ENCODE results near the gene CDK5RAP2.
"Not testable (repeated sequence)": the region's sequence is repeated elsewhere in the genome, so short reads cannot be mapped to it uniquely, and the experiment has no call there.

Gene CDK5RAP2

GRCh38 chr9:120521101-120521500, 58.9 kb downstream of the CDK5RAP2 start:
- in situ Hi-C loops (cut with MboI; ENCODE audit: low sequenced_read_pairs) = no loop called here

GRCh38 chr9:120515996-120516395, 64.0 kb downstream of the CDK5RAP2 start:
- in situ Hi-C loops (cut with MboI; ENCODE audit: low sequenced_read_pairs) = not testable (repeated sequence)

- in situ Hi-C loops (cut with MboI; ENCODE audit: low sequenced_read_pairs) = not testable (repeated sequence)
These were observed 64.5 kb downstream of the CDK5RAP2 start for GRCh38 chr9:120515481-120515880.

DNA sequence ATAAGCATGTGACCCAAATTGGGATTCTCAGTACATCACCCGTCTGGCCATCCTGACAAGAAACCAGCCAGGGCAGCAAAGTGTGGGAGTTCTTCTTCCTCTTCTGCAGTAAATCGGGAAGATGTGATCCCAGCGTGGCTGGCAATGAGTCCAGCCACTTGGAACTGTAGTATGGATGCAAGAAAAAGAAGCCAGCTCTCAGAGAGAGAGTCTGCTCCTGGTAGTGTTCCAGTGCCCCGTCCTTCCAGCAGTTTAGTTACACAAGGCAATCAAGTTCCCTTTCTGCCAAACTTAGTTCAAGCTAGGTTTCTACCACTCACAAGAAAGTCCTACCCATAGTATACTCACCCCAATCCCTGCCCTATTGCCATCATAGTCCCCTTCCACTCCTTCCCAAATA, 65.6 kb downstream of the CDK5RAP2 start:
- in situ Hi-C loops (cut with MboI; ENCODE audit: low sequenced_read_pairs) = no loop called here

DNA sequence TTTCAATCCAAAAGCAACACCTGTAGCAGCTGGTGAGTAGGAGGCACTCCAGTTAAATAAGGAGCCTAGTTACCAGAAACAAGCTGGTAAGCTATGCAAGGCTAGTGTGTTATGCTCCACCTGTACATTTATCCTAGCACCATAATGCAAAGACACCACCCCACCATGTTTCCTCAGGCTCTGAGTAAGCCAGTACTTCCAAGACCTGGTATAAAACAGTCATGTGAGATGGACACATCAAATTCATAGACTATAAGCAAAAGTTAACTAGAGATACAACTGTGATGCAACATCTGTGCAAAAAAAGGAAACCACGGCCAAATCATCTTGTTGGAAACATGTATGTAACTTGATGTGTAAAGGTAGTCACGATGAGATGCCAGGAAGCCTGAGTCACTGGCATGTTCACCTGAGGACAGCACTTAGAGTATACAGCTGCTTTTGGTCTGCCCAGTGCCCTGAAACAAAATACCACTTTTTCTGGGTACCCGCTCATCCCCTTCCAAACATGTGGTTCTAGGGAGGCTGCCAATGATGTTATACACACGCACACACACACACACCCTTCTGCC, 66.1 kb downstream of the CDK5RAP2 start:
- in situ Hi-C loops (cut with MboI; ENCODE audit: low sequenced_read_pairs) = no loop called here

- in situ Hi-C loops (cut with MboI; ENCODE audit: low sequenced_read_pairs) = no loop called here
These were observed 69.2 kb downstream of the CDK5RAP2 start for GRCh38 chr9:120510816-120511215.

GRCh38 chr9:120507936-120508510, 71.9 kb downstream of the CDK5RAP2 start:
- in situ Hi-C loops (cut with MboI; ENCODE audit: low sequenced_read_pairs) = no loop called here

- in situ Hi-C loops (cut with MboI; ENCODE audit: low sequenced_read_pairs) = no loop called here
These were observed 74.8 kb downstream of the CDK5RAP2 start for GRCh38 chr9:120505186-120505585.

GRCh38 chr9:120500733-120501132, 79.2 kb downstream of the CDK5RAP2 start:
- in situ Hi-C loops (cut with MboI; ENCODE audit: low sequenced_read_pairs) = no loop called here

DNA sequence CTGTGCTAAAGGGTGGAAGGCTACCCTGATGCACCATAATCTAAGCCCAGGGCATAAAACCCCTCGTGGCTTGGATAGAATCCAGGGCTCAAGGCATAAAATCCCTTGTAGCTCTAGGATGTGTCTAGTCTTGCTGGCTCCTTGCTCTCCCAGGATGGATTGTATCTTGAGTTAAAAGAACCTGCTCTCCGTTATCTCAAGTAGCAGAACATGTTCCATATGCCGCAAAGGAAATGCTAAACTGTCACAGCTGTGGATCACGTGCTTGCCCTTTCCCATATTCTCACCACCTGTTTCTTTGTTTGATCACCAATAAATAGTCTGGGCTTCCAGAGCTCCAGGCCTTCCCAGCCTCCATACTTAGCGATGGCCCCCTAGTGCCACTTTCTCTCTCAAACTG, 82.1 kb downstream of the CDK5RAP2 start:
- in situ Hi-C loops (cut with MboI; ENCODE audit: low sequenced_read_pairs) = not testable (repeated sequence)

- in situ Hi-C loops (cut with MboI; ENCODE audit: low sequenced_read_pairs) = not testable (repeated sequence)
These were observed 83.5 kb downstream of the CDK5RAP2 start for GRCh38 chr9:120496438-120496837.

GRCh38 chr9:120490888-120491595, 88.9 kb downstream of the CDK5RAP2 start:
- in situ Hi-C loops (cut with MboI; ENCODE audit: low sequenced_read_pairs) = no loop called here

- in situ Hi-C loops (cut with MboI; ENCODE audit: low sequenced_read_pairs) = no loop called here
These were observed 93.1 kb downstream of the CDK5RAP2 start for GRCh38 chr9:120486835-120487234.

- in situ Hi-C loops (cut with MboI; ENCODE audit: low sequenced_read_pairs) = no loop called here
These were observed 93.6 kb downstream of the CDK5RAP2 start for GRCh38 chr9:120486347-120486746.

GRCh38 chr9:120485788-120486187, 94.2 kb downstream of the CDK5RAP2 start:
- in situ Hi-C loops (cut with MboI; ENCODE audit: low sequenced_read_pairs) = no loop called here

DNA sequence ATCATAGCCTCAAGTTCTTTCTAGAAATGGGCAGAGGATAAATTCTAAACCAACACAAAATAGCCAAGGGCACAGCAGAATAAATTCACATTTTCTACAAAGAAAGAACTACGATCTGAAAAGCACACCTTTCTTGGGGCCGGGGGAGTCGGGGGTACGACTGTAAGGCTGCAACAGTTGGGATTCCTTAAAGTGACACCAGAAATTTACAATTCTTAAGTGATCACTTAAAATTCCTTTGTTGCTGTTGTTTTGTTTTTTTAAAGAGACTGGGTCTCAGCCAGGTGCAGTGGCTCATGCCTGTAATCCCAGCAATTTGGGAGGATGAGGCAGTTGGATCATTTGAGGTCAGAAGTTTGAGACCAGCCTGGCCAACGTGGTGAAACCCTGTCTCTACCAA, 95.8 kb downstream of the CDK5RAP2 start:
- in situ Hi-C loops (cut with MboI; ENCODE audit: low sequenced_read_pairs) = no loop called here

GRCh38 chr9:120482424-120483186, 97.4 kb downstream of the CDK5RAP2 start:
- in situ Hi-C loops (cut with MboI; ENCODE audit: low sequenced_read_pairs) = no loop called here

GRCh38 chr9:120481846-120482245, 98.1 kb downstream of the CDK5RAP2 start:
- in situ Hi-C loops (cut with MboI; ENCODE audit: low sequenced_read_pairs) = no loop called here

- in situ Hi-C loops (cut with MboI; ENCODE audit: low sequenced_read_pairs) = no loop called here
These were observed 98.7 kb downstream of the CDK5RAP2 start for GRCh38 chr9:120481248-120481647.

GRCh38 chr9:120480707-120481106, 99.3 kb downstream of the CDK5RAP2 start:
- in situ Hi-C loops (cut with MboI; ENCODE audit: low sequenced_read_pairs) = no loop called here

GRCh38 chr9:120478208-120478607, 101.8 kb downstream of the CDK5RAP2 start:
- in situ Hi-C loops (cut with MboI; ENCODE audit: low sequenced_read_pairs) = no loop called here

Data from HL-60/S4 (cell line).